Measurements from ENCODE around the gene F5. TPM values are rescaled to one million over a fixed set of nuclear protein-coding genes. Genes with fewer than 3 reads are reported as not detected.

The F5 gene
- total and polyA plus RNA-seq, 10 of the 15 experiments (the other 5 are each of a cell fraction or from before 2014, with no cell fraction given), result under 0.01 to 3.8 (median 0.40) TPM

- Histone ChIP-seq H4K20me1 (ENCODE audit: control insufficient read depth, insufficient read depth) (no peaks in the 10 kb centered on the region), H3K9me3 (replicated peaks; ENCODE audit: control insufficient read depth, insufficient read depth, low read length) (no peaks in the 10 kb centered on the region; the same call in 2 of the 3 replicates), H3K36me3 (ENCODE audit: control insufficient read depth in 2 of 2, insufficient read depth in 2 of 2, low read length in 1 of 2) (no peaks in the 10 kb centered on the region), H3K4me1 (ENCODE audit: control insufficient read depth, insufficient read depth, low read length) (peaks cover 6% of the 10 kb centered on the region; the same call in 1 of the 2 replicates), H3K79me2 (ENCODE audit: control insufficient read depth, insufficient read depth, low read length) (no peaks in the 10 kb centered on the region), H3K27ac (ENCODE audit: control insufficient read depth, insufficient read depth) (no peak overlapping the region), H3K27me3 (replicated peaks in 1 of 2; ENCODE audit: control insufficient read depth in 2 of 2, insufficient read depth in 2 of 2, low read length in 1 of 2) (no peaks in the 10 kb centered on the region), H3K4me3 (no peak overlapping the region), H3K4me2 (ENCODE audit: control insufficient read depth, insufficient read depth) (no peak overlapping the region), H2AFZ (ENCODE audit: control insufficient read depth, low read depth, low read length) (no peak overlapping the region), H3K9ac (ENCODE audit: control insufficient read depth, insufficient read depth, low read length) (no peak overlapping the region)
- ChIA-PET CTCF (interaction anchor here (1.1 to 1.3 kb wide), 2 partner anchors 14 to 53 kb away, joined by 3 read pairs; no protein-coding TSS in a partner anchor), RAD21 (ENCODE audit: unreplicated experiment) (interaction anchor here (1.7 kb wide), 1 partner anchor 109 kb away, joined by 3 read pairs; no protein-coding TSS in a partner anchor), SMC1A (ENCODE audit: uncharacterized antibody, unreplicated experiment) (interaction anchor here (1.5 kb wide), 1 partner anchor 15 kb away, joined by 3 read pairs; no protein-coding TSS in a partner anchor), POLR2A (no interaction called here)
- FAIRE-seq (no peak), ATAC-seq (no peak), DNase-seq (ENCODE audit: low read depth, low spot score) (no peak)
- TF ChIP-seq MEF2B (IDR thresholded peaks at IDR 0.05; ENCODE audit: partially characterized antibody, poor library complexity, severe bottlenecking) (no peak), MTA2 (IDR thresholded peaks at IDR 0.05; ENCODE audit: low read depth) (no peak), SUZ12 (IDR thresholded peaks at IDR 0.05; ENCODE audit: unreplicated experiment) (no peak), FOXK2 (IDR thresholded peaks at IDR 0.05) (no peak), MYB (IDR thresholded peaks at IDR 0.05; ENCODE audit: borderline replicate concordance, low read depth, low read length) (no peak)
- BruUV-seq (replicated peaks), result no TSS peak
- in situ Hi-C loops (cut with MboI) (no loop called here), intact Hi-C loops (cut with micrococcal nuclease; ENCODE audit: unreplicated experiment) (no loop called here)
- 88% methylated on average over 1 of the region's 1 CpG for WGBS (ENCODE audit: insufficient coverage, insufficient replicate concordance, low lambda C conversion rate, missing lambda C conversion rate)
Observed at GRCh38 chr1:169493251-169493650, 93.0 kb downstream of the F5 start.

- Histone ChIP-seq H3K9me3 (replicated peaks; ENCODE audit: control insufficient read depth, insufficient read depth, low read length) (no peaks in the 10 kb centered on the region), H3K4me3 (no peak overlapping the region), H2AFZ (ENCODE audit: control insufficient read depth, low read depth, low read length) (no peak overlapping the region; the same call in 1 of the 2 replicates), H4K20me1 (ENCODE audit: control insufficient read depth, insufficient read depth) (no peaks in the 10 kb centered on the region), H3K79me2 (ENCODE audit: control insufficient read depth, insufficient read depth, low read length) (no peaks in the 10 kb centered on the region), H3K27ac (ENCODE audit: control insufficient read depth, insufficient read depth) (no peak overlapping the region), H3K4me1 (ENCODE audit: control insufficient read depth, insufficient read depth, low read length) (peaks cover 8% of the 10 kb centered on the region; the same call in 1 of the 2 replicates), H3K27me3 (replicated peaks in 1 of 2; ENCODE audit: control insufficient read depth in 2 of 2, insufficient read depth in 2 of 2, low read length in 1 of 2) (no peaks in the 10 kb centered on the region), H3K4me2 (ENCODE audit: control insufficient read depth, insufficient read depth) (peak overlapping the region; percentile 0; the same call in 1 of the 2 replicates), H3K36me3 (ENCODE audit: control insufficient read depth in 2 of 2, insufficient read depth in 2 of 2, low read length in 1 of 2) (no peaks in the 10 kb centered on the region), H3K9ac (ENCODE audit: control insufficient read depth, insufficient read depth, low read length) (no peak overlapping the region)
- intact Hi-C loops (cut with micrococcal nuclease; ENCODE audit: unreplicated experiment) (no loop called here), in situ Hi-C loops (cut with MboI) (no loop called here)
- ATAC-seq (peak; percentile 82), DNase-seq (ENCODE audit: low read depth, low spot score) (no peak), FAIRE-seq (peak; percentile 71)
- ChIA-PET CTCF (interaction anchor here (0.5 to 0.9 kb wide), 2 partner anchors 14 to 18 kb away, joined by 3 read pairs; no protein-coding TSS in a partner anchor), RAD21 (ENCODE audit: unreplicated experiment) (interaction anchor here (0.7 kb wide), 1 partner anchor 9 kb away, joined by 3 read pairs; no protein-coding TSS in a partner anchor), POLR2A (no interaction called here), SMC1A (ENCODE audit: uncharacterized antibody, unreplicated experiment) (interaction anchor here (1.1 to 1.4 kb wide), 2 partner anchors 12 to 121 kb away, joined by 3 to 4 read pairs; no protein-coding TSS in a partner anchor)
- no peak for TF ChIP-seq SMAD1 (IDR thresholded peaks at IDR 0.05; ENCODE audit: low read depth, partially characterized antibody)
- no peak for TF ChIP-seq NBN (IDR thresholded peaks at IDR 0.05)
- no peak for TF ChIP-seq SREBF2 (IDR thresholded peaks at IDR 0.05; ENCODE audit: low read length)
- TF ChIP-seq ZNF207 (IDR thresholded peaks at IDR 0.05; ENCODE audit: borderline replicate concordance), result no peak
- TF ChIP-seq JUNB (IDR thresholded peaks at IDR 0.05), result peak; percentile 44; the same call in 1 of the 2 replicates
- no peak for TF ChIP-seq NR2C2 (IDR thresholded peaks at IDR 0.05; ENCODE audit: borderline replicate concordance, control insufficient read depth, insufficient read length, low read depth)
- peak; percentile 23; the same call in 1 of the 2 replicates for TF ChIP-seq IRF4 (IDR thresholded peaks at IDR 0.05; ENCODE audit: low read depth, low read length)
- TF ChIP-seq CBFB (IDR thresholded peaks at IDR 0.05; ENCODE audit: low read depth), result no peak
- no peak for TF ChIP-seq CREB1 (IDR thresholded peaks at IDR 0.05; ENCODE audit: low read depth)
- no peak for TF ChIP-seq EZH2 (IDR thresholded peaks at IDR 0.05; ENCODE audit: borderline replicate concordance, control insufficient read depth, low read depth, low read length)
- TF ChIP-seq CBX3 (IDR thresholded peaks at IDR 0.05; ENCODE audit: borderline replicate concordance, low read depth), result no peak
- no peak for TF ChIP-seq IKZF1 (conservative IDR thresholded peaks at IDR 0.05)
- 1% methylated on average over 3 of the region's 3 CpGs for WGBS (ENCODE audit: insufficient coverage, insufficient replicate concordance, low lambda C conversion rate, missing lambda C conversion rate)
- BruUV-seq (replicated peaks), result no TSS peak
Observed at GRCh38 chr1:169491845-169492281, 94.4 kb downstream of the F5 start.

Measured in GM12878 (cell line).